WERI-Rb-1 (cell line): ENCODE results near the gene INPP5B.

ENCODE experiments used
- DNase-seq: peaks from one replicate; pipeline ENCODE4 v3.0.0-alpha.2; 2020
- H3K27ac ChIP-seq: fragments of 250-450 bp; sonication (Bioruptor Pico); 2 replicates; pipeline ENCODE4 v1.5.1; 2020; ENCODE audit warnings: mild to moderate bottlenecking, moderate library complexity
- H3K27me3 ChIP-seq: fragments of 250-450 bp; sonication (Bioruptor Pico); 2 replicates; pipeline ENCODE4 v1.5.1; 2021; ENCODE audit warnings: mild to moderate bottlenecking, low read depth, moderate library complexity; ENCODE audit not compliant: insufficient read depth, severe bottlenecking
- H3K36me3 ChIP-seq: fragments of 250-450 bp; sonication (Bioruptor Pico); 2 replicates; pipeline ENCODE4 v1.5.1; 2020; ENCODE audit warnings: mild to moderate bottlenecking, moderate library complexity
- H3K4me3 ChIP-seq: 2 replicates; pipeline ENCODE4 v1.5.1; 2011; ENCODE audit warnings: low read depth, mild to moderate bottlenecking, control low read depth, low read length
- H3K9me3 ChIP-seq: fragments of 250-450 bp; sonication (Bioruptor Pico); 2 replicates; pipeline ENCODE4 v1.5.1; 2021; ENCODE audit warnings: mild to moderate bottlenecking, moderate library complexity; ENCODE audit not compliant: severe bottlenecking
- CTCF ChIP-seq: IDR thresholded peaks from 2 replicates; pipeline ENCODE4 v1.5.1; 2011; ENCODE audit warnings: low read depth, mild to moderate bottlenecking, control low read depth, inconsistent platforms, low read length

INPP5B gene

GRCh38 chr1:37946703-37947360 is at the start of gene INPP5B:
Gene INPP5B (minus strand): TSS chr1:37947053. CDS start chr1:37946308, 745 bp downstream.
- no peak for TF ChIP-seq CTCF
- Histone ChIP-seq H3K4me3 (peak within 1 kb of the TSS; percentile 68), H3K27ac (peak within 1 kb of the TSS; percentile 68)

GRCh38 chr1:37995751-37996345 is 49.0 kb upstream of the INPP5B start:
- H3K36me3 ChIP-seq: no peaks in the 10 kb centered on the region; the same call in 1 of the 2 replicates
- H3K27me3 ChIP-seq: no peaks in the 10 kb centered on the region
- no peak overlapping the region for H3K4me3 ChIP-seq
- H3K9me3 ChIP-seq: no peaks in the 10 kb centered on the region
- no peak for TF ChIP-seq CTCF
- H3K27ac ChIP-seq: no peak overlapping the region
- no peak for DNase-seq

More at GRCh38 chr1:37946703-37947360, at the start of gene INPP5B:
- H3K27me3 ChIP-seq: no peaks in the 10 kb centered on the region
- DNase-seq: peak; percentile 93
- no peaks in the 10 kb centered on the region for H3K36me3 ChIP-seq
- no peaks in the 10 kb centered on the region for H3K9me3 ChIP-seq

GRCh38 chr1:37994886-37995566 is 48.2 kb upstream of the INPP5B start:
- TF ChIP-seq CTCF: no peak
- H3K36me3 ChIP-seq: no peaks in the 10 kb centered on the region; the same call in 1 of the 2 replicates
- H3K9me3 ChIP-seq: no peaks in the 10 kb centered on the region
- no peak overlapping the region for H3K27ac ChIP-seq
- no peak overlapping the region for H3K4me3 ChIP-seq
- no peaks in the 10 kb centered on the region for H3K27me3 ChIP-seq
- DNase-seq: no peak

GRCh38 chr1:37989361-37989930 is 42.6 kb upstream of the INPP5B start:
- DNase-seq: peak; percentile 56
- H3K27me3 ChIP-seq: no peaks in the 10 kb centered on the region

GRCh38 chr1:37987679-37988078 is 40.8 kb upstream of the INPP5B start:
- no peak for TF ChIP-seq CTCF
- H3K4me3 ChIP-seq: no peak overlapping the region
- H3K36me3 ChIP-seq: peaks cover 56% of the 10 kb centered on the region
- H3K27ac ChIP-seq: no peak overlapping the region
- no peaks in the 10 kb centered on the region for H3K9me3 ChIP-seq
- H3K27me3 ChIP-seq: no peaks in the 10 kb centered on the region
- DNase-seq: no peak

More at GRCh38 chr1:37989361-37989930, 42.6 kb upstream of the INPP5B start:
- Histone ChIP-seq H3K36me3 (peaks cover 40% of the 10 kb centered on the region), H3K27ac (peak overlapping the region; percentile 91), H3K9me3 (no peaks in the 10 kb centered on the region), H3K4me3 (peak overlapping the region; percentile 71)
- no peak for TF ChIP-seq CTCF
